Liver (tissue), 9 donors: Measurements from ENCODE around the gene ZSCAN18. TPM values are rescaled to one million over a fixed set of nuclear protein-coding genes. Genes with fewer than 3 reads are reported as not detected.
A peak's percentile ranks its signal among the peaks of the same experiment; 100 is the strongest.

Source experiments
- DNase-seq: peaks from one replicate; pipeline ENCODE4 v3.0.0-alpha.2; 2017; ENCODE audit warnings: low spot score
- H3K27ac ChIP-seq, 2 donors: one replicate each; pipeline ENCODE4 v1.7.0; 2013; ENCODE audit warnings: inconsistent platforms in 2 of 2, low read length in 2 of 2, control low read depth in 1 of 2, low read depth in 1 of 2, mild to moderate bottlenecking in 1 of 2
- H3K27me3 ChIP-seq, 4 donors: one replicate each; pipeline versions ENCODE4 v1.6.1 to v1.7.0; 2013; ENCODE audit warnings: low read length in 3 of 4, inconsistent platforms in 1 of 4, mild to moderate bottlenecking in 1 of 4, moderate library complexity in 1 of 4; ENCODE audit not compliant: control insufficient read depth in 4 of 4, insufficient read depth in 4 of 4
- H3K36me3 ChIP-seq, 4 donors: one replicate each; pipeline versions ENCODE4 v1.6.1 to v1.7.0; 2013; ENCODE audit warnings: low read length in 3 of 4, mild to moderate bottlenecking in 3 of 4, low read depth in 1 of 4, moderate library complexity in 1 of 4; ENCODE audit not compliant: control insufficient read depth in 4 of 4, insufficient read depth in 3 of 4
- H3K4me1 ChIP-seq, 4 donors: one replicate each; pipeline versions ENCODE4 v1.6.1 to v1.7.0; 2013; ENCODE audit warnings: low read length in 3 of 4, mild to moderate bottlenecking in 3 of 4, moderate library complexity in 1 of 4; ENCODE audit not compliant: control insufficient read depth in 4 of 4, insufficient read depth in 4 of 4
- H3K4me3 ChIP-seq, 3 donors: one replicate each; pipeline versions ENCODE4 v1.6.1 to v1.7.0; 2013; ENCODE audit warnings: low read length in 3 of 3, control low read depth in 1 of 3, low read depth in 1 of 3, mild to moderate bottlenecking in 1 of 3
- H3K9ac ChIP-seq, 2 donors: one replicate each; pipeline ENCODE4 v1.7.0; 2013; ENCODE audit warnings: low read length in 2 of 2, mild to moderate bottlenecking in 2 of 2, moderate library complexity in 2 of 2, control low read depth in 1 of 2, low read depth in 1 of 2
- H3K9me3 ChIP-seq, 4 donors: one replicate each; pipeline versions ENCODE4 v1.6.1 to v1.7.0; 2013; ENCODE audit warnings: low read length in 3 of 4; ENCODE audit not compliant: control insufficient read depth in 4 of 4
- CTCF ChIP-seq: fragments of 150-350 bp; IDR thresholded peaks from 2 replicates; pipeline ENCODE4 v1.5.1; 2017; ENCODE audit warnings: improper control_type of control experiment, low read depth, low read length; ENCODE audit not compliant: missing input control
- EGR1 ChIP-seq, 2 donors: IDR thresholded peaks; 2 replicates each; pipeline ENCODE4 v1.6.1; 2016 to 2018; ENCODE audit warnings: antibody characterized with exemption in 2 of 2, low read depth in 2 of 2
- FOXA1 ChIP-seq: IDR thresholded peaks from 2 replicates; pipeline ENCODE4 v1.6.1; 2016; ENCODE audit warnings: antibody characterized with exemption
- FOXA2 ChIP-seq: IDR thresholded peaks from 2 replicates; pipeline ENCODE4 v1.6.1; 2016; ENCODE audit warnings: antibody characterized with exemption
- GABPA ChIP-seq, 2 donors: IDR thresholded peaks in 1 of 2; conservative IDR thresholded peaks in 1 of 2; 2 replicates each; pipeline ENCODE4 v1.6.1; 2016; ENCODE audit warnings: antibody characterized with exemption in 2 of 2, mild to moderate bottlenecking in 1 of 2, moderate library complexity in 1 of 2
- HNF4A ChIP-seq, 2 donors: conservative IDR thresholded peaks; 2 replicates each; pipeline ENCODE4 v1.6.1; 2016; ENCODE audit warnings: antibody characterized with exemption in 2 of 2, mild to moderate bottlenecking in 2 of 2
- HNF4G ChIP-seq: IDR thresholded peaks from 2 replicates; pipeline ENCODE4 v1.6.1; 2016; ENCODE audit warnings: antibody characterized with exemption
- JUND ChIP-seq, 2 donors: IDR thresholded peaks; 2 replicates each; pipeline ENCODE4 v1.6.1; 2016; ENCODE audit warnings: antibody characterized with exemption in 2 of 2
- NR2F2 ChIP-seq: IDR thresholded peaks from 2 replicates; pipeline ENCODE4 v1.6.1; 2016; ENCODE audit warnings: antibody characterized with exemption
- RAD21 ChIP-seq, 2 donors: IDR thresholded peaks; 2 replicates each; pipeline ENCODE4 v1.6.1; 2016; ENCODE audit warnings: antibody characterized with exemption in 2 of 2, mild to moderate bottlenecking in 2 of 2
- REST ChIP-seq: IDR thresholded peaks from 2 replicates; pipeline ENCODE4 v1.6.1; 2016; ENCODE audit warnings: antibody characterized with exemption, mild to moderate bottlenecking
- RXRA ChIP-seq, 2 donors: IDR thresholded peaks; 2 replicates each; pipeline ENCODE4 v1.6.1; 2017 to 2018; ENCODE audit warnings: antibody characterized with exemption in 2 of 2, mild to moderate bottlenecking in 1 of 2
- SP1 ChIP-seq: IDR thresholded peaks from 2 replicates; pipeline ENCODE4 v1.6.1; 2018; ENCODE audit warnings: antibody characterized with exemption, mild to moderate bottlenecking
- TAF1 ChIP-seq: conservative IDR thresholded peaks from 2 replicates; pipeline ENCODE4 v1.6.1; 2016; ENCODE audit warnings: antibody characterized with exemption, mild to moderate bottlenecking
- YY1 ChIP-seq: IDR thresholded peaks from 2 replicates; pipeline ENCODE4 v1.6.1; 2016; ENCODE audit warnings: antibody characterized with exemption, mild to moderate bottlenecking
- ZBTB33 ChIP-seq: IDR thresholded peaks from 2 replicates; pipeline ENCODE4 v1.6.1; 2016; ENCODE audit warnings: antibody characterized with exemption
- WGBS: extraction: QIAGEN DNeasy Blood & Tissue Kit; methylation state at CpG from one replicate; pipeline ENCODE4 v1.1.7; 2013; 5-methylcytosine and 5-hydroxymethylcytosine counted together
- polyA plus RNA-seq, 2 donors: library from polyadenylated mRNA; stranded (reverse) in 1 of 2; unstranded in 1 of 2; fragments of 200-250 nt in 1 of 2; fragments of >200 nt in 1 of 2; fragmentation: Nextera tagmentation in 1 of 2; extraction: Ambion mirVana in 1 of 2; gene quantifications; one replicate each; pipeline versions ENCODE4 v1.2.1 to v1.2.3, GENCODE V29; 2013 to 2015
- total RNA-seq, 2 donors: library from RNA; depleted of rRNA; stranded (reverse); fragments of >200 nt; gene quantifications; one replicate each; pipeline ENCODE4 v1.2.3, GENCODE V29; 2014
- TF ChIP-seq, protein P1 (sequence below): IDR thresholded peaks from 2 replicates; pipeline ENCODE4 v1.6.1; 2016; ENCODE audit warnings: antibody characterized with exemption
- TF ChIP-seq, protein P2 (sequence below): IDR thresholded peaks from 2 replicates; pipeline ENCODE4 v1.6.1; 2016; ENCODE audit warnings: antibody characterized with exemption
- donor health status: healthy.
- donor health status: healthy.
- donor health status: healthy.
- donor health status: healthy.
- donor health status: healthy.

The ZSCAN18 gene
- total and polyA plus RNA-seq, 4 donors: 2.1 to 21.7 (median 11.7) TPM

DNA sequence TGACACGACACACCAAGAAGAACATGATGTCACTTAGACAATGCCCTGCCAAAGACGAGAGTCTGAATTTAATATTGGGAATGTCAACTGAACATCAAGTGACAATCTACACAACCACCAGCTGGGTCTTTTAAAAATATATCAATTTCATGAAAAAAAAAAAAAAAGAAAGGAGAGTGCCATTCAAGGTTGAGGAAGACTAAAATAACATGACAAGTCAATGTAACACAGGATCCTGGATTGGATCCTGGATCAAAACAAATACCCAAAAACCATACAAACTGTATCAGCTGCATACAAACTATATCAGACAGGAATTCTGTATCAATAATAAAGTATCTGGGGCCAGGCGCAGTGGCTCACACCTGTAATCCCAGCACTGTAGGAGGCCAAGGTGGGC lies 47.8 kb upstream of the ZSCAN18 start:
- no peaks in the 10 kb centered on the region for H3K27me3 ChIP-seq
- peak overlapping the region in 2 of 3 donors; percentile 23 to 42 for H3K4me3 ChIP-seq
- H3K9ac ChIP-seq: no peak overlapping the region
- TF ChIP-seq NR2F2: no peak
- TF ChIP-seq, protein P1, sequence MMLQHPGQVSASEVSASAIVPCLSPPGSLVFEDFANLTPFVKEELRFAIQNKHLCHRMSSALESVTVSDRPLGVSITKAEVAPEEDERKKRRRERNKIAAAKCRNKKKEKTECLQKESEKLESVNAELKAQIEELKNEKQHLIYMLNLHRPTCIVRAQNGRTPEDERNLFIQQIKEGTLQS: no peak
- TF ChIP-seq, protein P2, sequence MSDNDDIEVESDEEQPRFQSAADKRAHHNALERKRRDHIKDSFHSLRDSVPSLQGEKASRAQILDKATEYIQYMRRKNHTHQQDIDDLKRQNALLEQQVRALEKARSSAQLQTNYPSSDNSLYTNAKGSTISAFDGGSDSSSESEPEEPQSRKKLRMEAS: no peak
- no peak for TF ChIP-seq EGR1 (IDR thresholded peaks at IDR 0.05; ENCODE audit: low read depth in 2 of 2)
- no peak for TF ChIP-seq JUND (IDR thresholded peaks at IDR 0.05)
- TF ChIP-seq FOXA2: no peak
- no peak for TF ChIP-seq ZBTB33
- TF ChIP-seq RAD21 (IDR thresholded peaks at IDR 0.05): no peak
- no peak for TF ChIP-seq HNF4A (conservative IDR thresholded peaks at IDR 0.05)
- TF ChIP-seq REST: no peak
- TF ChIP-seq CTCF: no peak
- TF ChIP-seq HNF4G: no peak
- TF ChIP-seq RXRA (IDR thresholded peaks at IDR 0.05): no peak
- TF ChIP-seq YY1: no peak
- TF ChIP-seq SP1: no peak
- TF ChIP-seq GABPA (IDR thresholded peaks at IDR 0.05 in 1 of 2, conservative IDR thresholded peaks at IDR 0.05 in 1 of 2): no peak
- TF ChIP-seq FOXA1: no peak
- TF ChIP-seq TAF1: no peak
- DNase-seq: no peak
- peaks cover 9 to 19% (median 15%) of the 10 kb centered on the region in 4 donors for H3K36me3 ChIP-seq
- WGBS: 97% methylated on average over 3 of the region's 3 CpGs
- H3K27ac ChIP-seq: no peak overlapping the region
- peaks cover 23 to 58% (median 31%) of the 10 kb centered on the region in 4 donors for H3K9me3 ChIP-seq
- peaks cover 0 to 6% (median 2%) of the 10 kb centered on the region in 4 donors for H3K4me1 ChIP-seq
